HG03378 (cell line): ENCODE measurements around the gene DOCK4.
A peak's percentile ranks its signal among the peaks of the same experiment; 100 is the strongest.
"Not testable (repeated sequence)": the region's sequence is repeated elsewhere in the genome, so short reads cannot be mapped to it uniquely, and the experiment has no call there.

Source experiments
- ATAC-seq: cut with Tn5 transposase; IDR thresholded peaks from one replicate; pipeline ENCODE4 v1.9.1; 2021; ENCODE audit warnings: mild to moderate bottlenecking, moderate library complexity; ENCODE audit not compliant: unreplicated experiment

The DOCK4 gene

DNA sequence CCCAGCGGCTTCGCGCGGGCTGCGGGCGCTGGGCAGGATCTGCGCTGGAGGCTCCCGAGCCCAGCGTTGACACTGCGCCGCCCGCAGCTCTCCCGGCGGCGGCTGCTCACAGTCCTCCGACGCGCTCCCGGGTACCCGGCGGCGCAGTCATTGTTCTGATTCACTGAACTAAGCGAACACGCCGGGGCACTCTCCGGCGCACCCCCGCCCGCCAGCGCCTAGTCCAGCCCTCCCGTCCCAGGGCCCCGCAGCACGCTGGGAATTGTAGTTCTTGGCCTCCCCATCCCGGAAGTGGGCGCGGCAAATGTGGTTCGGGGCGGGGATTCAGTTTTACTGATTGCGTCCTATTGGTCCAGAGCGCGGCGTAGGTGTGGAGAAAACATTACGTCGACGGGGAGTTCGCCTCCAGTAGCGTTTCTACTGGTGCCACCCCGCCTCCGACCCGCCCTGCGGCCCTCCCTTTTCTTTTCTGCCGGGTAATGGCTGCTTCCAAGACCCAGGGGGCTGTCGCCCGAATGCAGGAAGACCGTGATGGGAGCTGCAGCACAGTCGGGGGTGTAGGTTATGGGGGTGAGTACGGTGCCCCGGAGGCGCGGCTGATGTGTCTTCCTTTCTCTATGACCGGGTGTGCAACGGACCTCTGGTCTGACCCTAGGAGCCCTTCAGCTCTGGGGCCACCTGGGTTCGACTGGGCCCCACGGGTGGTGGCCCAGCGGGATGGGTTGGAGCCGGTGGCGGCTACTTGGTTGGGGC is at the start of gene DOCK4, which contains the start of gene ZNF277:
DOCK4 (minus strand) TSS at position 162 of the 753 bp plus-strand sequence. CDS start 261 bp downstream, outside the sequence.
ZNF277 (plus strand) TSS at position 458 of the 753 bp plus-strand sequence; CDS start at position 480, 22 bp downstream.
- peak; percentile 97 for ATAC-seq

DNA sequence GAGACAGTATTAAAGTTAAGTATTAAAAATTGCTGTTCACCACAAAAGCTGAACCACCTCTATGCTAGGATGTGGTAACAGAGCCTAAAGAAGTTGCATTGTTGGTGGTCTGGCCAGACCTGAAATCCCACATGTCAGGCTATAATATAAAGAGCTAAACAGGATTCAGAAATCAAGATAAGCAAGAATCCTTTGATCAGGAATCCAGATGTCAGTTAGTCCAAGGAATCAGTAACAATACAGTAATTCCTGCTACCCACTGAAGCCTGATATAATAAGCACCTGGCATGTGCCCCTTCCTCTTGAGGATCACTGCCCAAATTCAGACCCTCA is 49.2 kb upstream of the DOCK4 start:
- ATAC-seq, result no peak

DNA sequence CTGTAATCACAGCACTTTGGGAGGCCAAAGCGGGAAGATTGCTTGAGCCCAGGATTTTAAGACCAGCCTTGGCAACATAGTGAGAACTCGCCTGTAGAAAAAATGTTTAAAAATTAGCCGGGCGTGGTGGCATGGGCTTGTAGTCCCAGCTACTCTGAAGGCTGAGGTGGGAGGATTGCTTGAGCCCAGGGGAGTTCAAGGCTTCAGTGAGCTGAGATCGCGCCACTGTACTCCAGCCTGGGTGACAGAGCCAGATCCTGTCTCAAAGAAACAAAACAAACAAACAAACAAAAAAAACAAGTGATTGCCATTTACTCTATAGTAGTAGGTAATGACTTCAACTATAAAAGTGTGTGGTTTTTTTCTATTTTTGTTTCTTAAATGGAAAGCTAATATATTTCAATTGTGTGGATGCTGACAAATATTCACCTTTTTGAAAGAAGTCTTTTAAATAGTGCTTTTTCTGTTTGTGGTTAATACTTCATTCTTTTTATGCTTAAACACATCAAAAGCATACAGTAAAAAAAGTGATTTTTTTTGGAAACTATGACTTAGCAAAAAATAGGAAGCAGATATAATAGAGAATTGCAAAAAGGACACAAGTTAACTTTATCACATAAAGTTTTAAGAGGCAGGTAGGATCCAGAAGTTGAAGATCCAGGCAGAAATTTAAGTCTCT is 48.6 kb upstream of the DOCK4 start:
- ATAC-seq, result no peak

DNA sequence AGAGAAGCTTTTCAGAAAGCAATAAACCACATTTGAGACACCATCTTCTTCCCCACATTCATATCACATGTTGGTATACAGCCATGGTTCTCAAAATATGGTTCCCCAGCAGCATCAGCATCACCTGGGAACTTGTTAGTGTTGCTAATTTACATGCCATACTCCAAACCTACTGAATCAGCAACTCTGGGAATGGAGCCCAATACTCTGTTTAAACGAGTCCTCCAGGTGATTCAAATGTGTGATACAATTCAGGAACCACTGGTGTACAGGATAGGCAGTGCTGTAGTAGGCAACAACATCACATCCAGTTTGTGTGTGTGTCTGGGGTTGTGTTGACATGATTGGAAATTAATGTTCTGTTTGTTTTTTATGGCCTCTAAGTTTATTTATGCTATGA is 48.0 kb upstream of the DOCK4 start:
- ATAC-seq, result no peak

- no peak for ATAC-seq
These were observed 46.5 kb upstream of the DOCK4 start for GRCh38 chr7:112252691-112253090.

DNA sequence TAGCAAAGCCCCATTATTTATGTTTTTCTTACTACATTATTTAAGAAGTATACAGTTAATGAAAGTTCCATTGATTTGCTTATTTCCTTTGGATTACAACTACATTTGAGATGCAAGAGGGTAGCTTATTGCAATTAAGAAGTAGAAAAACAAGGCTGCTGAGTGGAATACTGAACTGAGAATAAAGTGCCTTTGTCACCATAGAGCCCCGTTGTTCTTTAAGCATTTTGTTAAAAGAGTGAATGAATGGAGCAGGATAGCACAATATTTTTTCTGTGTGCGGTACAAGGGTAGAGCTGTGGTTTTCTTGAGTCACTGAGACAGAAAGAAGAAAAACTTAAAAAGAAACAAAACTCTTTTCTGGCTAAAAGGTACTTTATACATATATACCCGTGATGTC is 45.9 kb upstream of the DOCK4 start:
- no peak for ATAC-seq

GRCh38 chr7:112249967-112250366 is 43.8 kb upstream of the DOCK4 start:
- not testable (repeated sequence) for ATAC-seq

DNA sequence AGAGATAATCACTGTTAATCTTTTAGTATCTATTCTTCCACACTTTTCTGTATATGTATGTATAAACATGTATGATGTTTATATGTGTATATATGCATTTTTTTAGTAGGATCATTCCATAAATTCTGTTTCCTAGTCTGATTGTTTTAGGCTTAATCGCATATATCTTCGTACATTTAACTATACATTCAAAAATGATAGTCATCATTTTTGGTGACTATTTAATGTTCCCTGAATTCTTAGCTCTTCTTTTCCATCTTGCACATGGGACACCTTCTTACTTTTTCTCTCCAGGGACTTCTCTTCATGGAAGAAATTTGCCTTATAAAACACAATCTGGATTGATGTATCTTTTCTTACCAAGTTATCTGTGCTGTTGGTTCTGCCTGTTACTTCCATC is 42.4 kb upstream of the DOCK4 start:
- no peak for ATAC-seq

DNA sequence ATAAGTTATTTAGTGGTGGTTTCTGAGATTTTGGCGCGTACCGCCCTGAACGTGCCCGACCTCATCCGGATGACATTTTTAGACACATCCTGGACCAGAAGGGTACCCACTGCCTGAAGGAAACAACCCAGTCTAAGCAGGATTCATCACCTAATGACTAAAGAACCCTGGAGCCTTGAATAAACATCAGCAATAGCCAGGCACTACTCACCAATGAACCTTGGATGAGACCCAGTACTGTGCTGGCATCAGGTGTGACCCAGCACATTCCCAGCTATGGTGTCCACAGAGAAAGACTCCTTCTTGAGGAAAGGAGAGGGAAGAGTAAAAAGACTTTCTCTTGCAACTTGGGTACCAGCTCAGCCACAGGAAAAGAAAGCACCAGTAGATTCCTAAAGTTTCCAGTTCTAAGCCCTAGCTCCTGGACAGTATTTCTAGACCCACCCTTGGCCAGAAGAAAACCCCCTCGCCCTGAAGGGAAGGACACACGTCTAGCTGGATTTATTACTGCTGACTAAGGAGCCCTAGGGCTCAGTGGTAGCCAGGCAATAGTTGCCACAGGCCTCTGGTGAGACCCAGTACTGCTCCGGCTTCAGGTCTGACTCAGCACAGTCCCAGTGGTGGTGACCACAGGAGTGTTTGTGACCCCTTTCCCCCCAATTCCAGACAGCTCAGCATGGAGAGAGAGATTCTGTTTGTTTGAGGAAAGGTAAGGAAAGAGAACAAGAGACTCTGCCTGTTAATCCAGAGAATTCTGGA is 32.8 kb upstream of the DOCK4 start:
- ATAC-seq, result no peak

GRCh38 chr7:112238330-112238729 is 32.1 kb upstream of the DOCK4 start:
- no peak for ATAC-seq

GRCh38 chr7:112236597-112236996 is 30.4 kb upstream of the DOCK4 start:
- ATAC-seq, result no peak

DNA sequence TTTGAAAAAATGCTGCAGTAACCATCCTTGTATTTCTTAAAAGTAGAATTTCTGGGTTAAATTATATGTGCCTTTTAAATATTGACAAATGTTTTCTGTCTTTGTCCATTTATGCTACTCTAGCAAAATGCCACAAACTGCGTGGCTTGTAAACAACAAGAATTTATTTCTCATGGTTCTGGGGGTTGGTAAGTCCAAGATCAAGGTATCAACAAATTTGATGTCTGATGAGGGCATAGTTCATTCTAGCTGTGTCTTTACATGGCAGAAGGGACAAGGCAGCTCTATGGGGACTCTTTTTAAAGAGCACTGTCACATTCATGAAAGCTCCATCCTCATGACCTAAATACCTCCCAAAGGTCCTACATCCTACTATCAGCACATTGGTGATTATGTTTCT is 27.9 kb upstream of the DOCK4 start:
- no peak for ATAC-seq

DNA sequence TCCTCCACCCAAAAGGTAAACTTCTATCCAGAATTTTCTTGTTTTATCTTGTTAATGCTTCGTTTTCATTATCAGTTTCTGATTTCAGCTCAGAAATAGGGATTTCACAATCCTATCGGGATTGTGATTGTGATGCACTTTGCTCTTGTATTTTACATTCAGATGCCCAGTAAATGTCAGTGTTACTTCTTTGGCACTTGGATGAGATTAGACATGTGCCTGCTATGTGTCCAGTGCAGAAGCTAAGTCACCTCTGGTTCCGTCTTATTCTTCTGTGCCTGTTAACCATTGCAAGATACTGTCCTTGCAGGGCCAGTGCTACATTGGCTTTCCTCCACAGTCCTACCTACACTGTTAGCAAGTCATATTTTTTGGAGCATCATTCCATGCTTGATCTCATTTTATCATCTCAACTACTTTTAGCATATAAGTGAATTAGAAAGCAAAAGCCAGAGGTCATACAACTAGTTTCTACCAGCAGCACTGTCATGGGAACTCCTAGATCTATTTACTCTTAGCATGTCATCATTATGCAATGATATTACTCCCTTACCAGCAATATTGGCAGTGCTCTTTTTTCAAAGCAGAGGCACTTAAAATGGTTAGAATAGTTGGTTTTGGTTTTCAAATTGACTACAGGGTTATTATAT is 27.0 kb upstream of the DOCK4 start:
- no peak for ATAC-seq

DNA sequence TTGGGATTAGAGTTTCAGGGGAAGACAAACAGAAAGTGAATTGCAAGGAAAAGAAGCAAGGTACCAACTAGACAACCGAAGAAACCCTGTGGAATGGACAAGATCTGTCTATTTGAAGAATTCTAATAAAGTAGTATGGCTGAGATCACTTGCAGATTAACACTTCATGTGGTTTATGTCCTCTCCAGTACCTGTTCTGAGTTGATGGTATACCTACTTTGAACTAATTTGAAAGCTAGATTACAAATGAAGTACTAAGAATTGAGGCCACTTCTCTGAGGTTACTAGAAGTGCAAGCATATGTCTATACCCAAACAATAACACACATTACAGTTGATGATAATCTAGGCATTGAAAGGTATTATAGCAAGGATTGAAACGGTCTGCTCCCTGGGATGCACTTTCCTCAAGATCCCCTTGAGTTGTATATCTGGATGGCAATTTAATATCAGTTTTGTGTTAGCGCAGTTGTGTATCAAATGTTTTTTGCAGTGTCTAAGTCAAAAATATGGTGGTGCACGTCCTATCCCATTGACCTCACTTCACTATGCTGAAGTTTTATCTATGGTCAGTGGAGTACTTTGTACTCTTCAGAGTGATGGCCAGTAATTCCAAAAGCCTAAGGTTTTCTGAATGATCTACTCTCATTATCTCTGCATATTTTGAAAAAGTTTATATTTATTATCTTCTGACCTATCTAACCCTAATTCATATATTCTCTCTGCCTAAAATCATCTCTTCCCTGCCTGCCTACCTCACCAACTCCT is 26.2 kb upstream of the DOCK4 start:
- ATAC-seq, result no peak

DNA sequence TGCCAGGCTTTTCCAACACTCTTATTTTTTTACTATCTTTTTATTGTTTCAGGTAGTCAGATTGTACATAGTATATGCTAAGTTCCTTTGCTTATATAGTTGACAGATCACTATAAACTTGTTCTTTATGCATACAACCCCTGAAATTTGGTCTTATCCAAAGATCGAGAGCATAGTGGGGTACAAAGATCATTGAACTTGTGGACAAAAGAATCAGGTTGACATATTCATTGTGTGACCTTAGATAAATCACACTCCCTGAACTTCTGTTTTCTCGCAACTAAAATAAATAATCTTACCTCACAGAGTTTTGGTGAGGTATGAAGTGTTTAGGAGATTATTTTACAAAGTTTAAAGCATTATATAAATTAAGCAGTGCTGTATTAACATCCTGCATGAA is 22.4 kb upstream of the DOCK4 start:
- ATAC-seq, result no peak

DNA sequence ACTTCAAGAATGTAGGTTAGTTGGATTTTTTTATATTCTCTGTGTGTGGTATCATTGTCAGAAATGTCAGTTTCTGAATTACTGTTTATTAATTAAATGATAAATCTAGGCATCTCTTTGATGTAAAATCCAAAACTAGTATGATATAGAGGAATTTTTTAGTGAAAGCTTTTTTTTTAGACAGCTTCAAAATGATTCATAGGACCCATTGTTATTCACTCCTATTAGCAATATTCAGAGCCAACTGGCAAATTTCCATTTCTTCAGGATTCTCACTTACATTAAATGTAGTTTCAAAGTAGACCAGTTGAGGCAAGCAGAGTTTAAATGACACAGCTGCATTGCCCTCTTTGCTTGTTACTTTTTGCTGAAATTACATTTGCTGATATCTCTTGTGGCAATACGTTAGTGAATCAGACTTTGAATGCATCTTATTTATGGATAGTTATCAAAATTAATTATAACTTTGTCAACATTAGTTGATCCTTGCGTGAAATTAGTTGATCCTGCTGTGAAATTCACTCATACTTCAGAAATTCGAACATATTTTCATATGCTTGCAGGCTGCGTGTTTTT is 20.6 kb upstream of the DOCK4 start:
- no peak for ATAC-seq

GRCh38 chr7:112225006-112225405 is 18.8 kb upstream of the DOCK4 start:
- ATAC-seq, result no peak

DNA sequence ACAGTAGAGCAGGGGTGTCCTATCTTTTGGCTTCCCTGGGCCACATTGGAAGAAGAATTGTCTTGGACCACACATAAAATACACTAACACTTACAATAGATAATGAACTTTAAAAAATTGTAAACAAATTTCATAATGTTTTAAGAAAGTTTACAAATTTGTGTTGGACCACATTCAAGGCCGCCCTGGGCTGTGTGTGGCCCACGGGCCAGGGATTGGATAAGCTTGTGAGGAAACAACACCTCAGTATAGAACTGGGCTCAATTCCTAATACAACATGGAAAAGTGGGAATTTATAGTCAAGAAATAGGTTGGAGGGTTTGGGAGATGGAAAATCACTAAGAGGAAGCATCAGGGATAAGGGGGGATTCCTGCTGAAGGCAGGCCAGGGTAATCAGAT is 18.0 kb upstream of the DOCK4 start:
- ATAC-seq, result no peak

GRCh38 chr7:112223310-112223709 is 17.1 kb upstream of the DOCK4 start:
- no peak for ATAC-seq

DNA sequence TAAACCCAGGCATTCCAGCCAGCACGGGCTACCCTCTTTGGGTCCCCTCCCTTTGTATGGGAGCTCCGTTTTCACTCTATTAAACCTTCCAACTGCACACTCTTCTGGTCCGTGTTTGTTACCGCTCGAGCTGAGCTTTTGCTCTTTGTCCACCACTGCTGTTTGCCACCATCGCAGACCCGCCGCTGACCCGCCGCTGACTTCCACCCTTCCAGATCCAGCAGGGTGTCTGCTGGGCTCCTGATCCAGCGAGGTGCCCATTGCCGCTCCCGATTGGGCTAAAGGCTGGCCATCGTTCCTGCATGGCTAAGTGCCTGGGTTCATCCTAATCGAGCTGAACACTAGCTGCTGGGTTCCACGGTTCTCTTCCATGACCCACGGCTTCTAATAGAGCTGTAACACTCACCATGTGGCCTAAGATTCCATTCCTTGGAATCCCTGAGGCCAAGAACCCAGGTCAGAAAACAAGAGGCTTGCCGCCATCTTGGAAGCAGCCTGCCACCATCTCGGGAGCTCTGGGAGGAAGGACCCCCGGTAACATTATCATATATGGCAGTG is 14.8 kb upstream of the DOCK4 start:
- ATAC-seq, result no peak
